GM23248 (cell line): Measurements from ENCODE around the gene STAT5A. TPM values are rescaled to one million over a fixed set of nuclear protein-coding genes. Genes with fewer than 3 reads are reported as not detected.

Source experiments
- DNase-seq: peaks from one replicate; pipeline ENCODE4 v3.0.0-alpha.2; 2015
- H2AFZ ChIP-seq: fragments of 200-600 bp; sonication (generic); 2 replicates; pipeline ENCODE4 v1.6.1; 2016; ENCODE audit warnings: antibody characterized with exemption
- H3F3A ChIP-seq: fragments of 200-600 bp; sonication (generic); 2 replicates; pipeline ENCODE4 v1.6.1; 2016; ENCODE audit warnings: mild to moderate bottlenecking, antibody characterized with exemption, mixed run types; ENCODE audit not compliant: insufficient read depth
- H3K27ac ChIP-seq: fragments of 200-600 bp; sonication (generic); 2 replicates; pipeline ENCODE4 v1.5.1; 2016; ENCODE audit warnings: mild to moderate bottlenecking
- H3K27me3 ChIP-seq: fragments of 200-600 bp; sonication (generic); replicated peaks from 2 replicates; pipeline ENCODE4 v1.6.1; 2016; ENCODE audit warnings: mild to moderate bottlenecking; ENCODE audit not compliant: insufficient read depth
- H3K36me3 ChIP-seq: fragments of 200-600 bp; sonication (generic); 2 replicates; pipeline ENCODE4 v1.6.1; 2016; ENCODE audit warnings: low read depth, mild to moderate bottlenecking
- H3K4me1 ChIP-seq: fragments of 200-600 bp; sonication (generic); 2 replicates; pipeline ENCODE4 v1.6.1; 2016; ENCODE audit warnings: mild to moderate bottlenecking; ENCODE audit not compliant: insufficient read depth
- H3K4me2 ChIP-seq: fragments of 200-600 bp; sonication (generic); one replicate; pipeline ENCODE4 v1.6.1; 2016; ENCODE audit warnings: mild to moderate bottlenecking; ENCODE audit not compliant: unreplicated experiment
- H3K4me3 ChIP-seq: fragments of 200-600 bp; sonication (generic); 2 replicates; pipeline ENCODE4 v1.5.1; 2016; ENCODE audit warnings: mild to moderate bottlenecking
- H3K79me2 ChIP-seq: fragments of 200-600 bp; sonication (generic); 2 replicates; pipeline ENCODE4 v1.6.1; 2016; ENCODE audit warnings: mild to moderate bottlenecking; ENCODE audit not compliant: insufficient read depth
- H3K9ac ChIP-seq: fragments of 200-600 bp; sonication (generic); 2 replicates; pipeline ENCODE4 v1.6.1; 2016; ENCODE audit warnings: mild to moderate bottlenecking
- H3K9me2 ChIP-seq: fragments of 200-600 bp; sonication (generic); 2 replicates; pipeline ENCODE4 v1.6.1; 2016; ENCODE audit warnings: mixed run types, mild to moderate bottlenecking, moderate library complexity; ENCODE audit not compliant: insufficient read depth
- H3K9me3 ChIP-seq: fragments of 200-600 bp; sonication (generic); one replicate; pipeline ENCODE4 v1.6.1; 2017; ENCODE audit warnings: low read depth
- H4K20me1 ChIP-seq: fragments of 200-600 bp; sonication (generic); 2 replicates; pipeline ENCODE4 v1.6.0; 2016; ENCODE audit not compliant: insufficient read depth
- EZH2 ChIP-seq: fragments of 200-600 bp; sonication (generic); IDR thresholded peaks from 2 replicates; pipeline ENCODE4 v1.6.1; 2018; ENCODE audit warnings: antibody characterized with exemption, mild to moderate bottlenecking; ENCODE audit not compliant: insufficient read depth, poor library complexity, severe bottlenecking
- EZH2phosphoT487 ChIP-seq: fragments of 200-600 bp; sonication (generic); IDR thresholded peaks from 2 replicates; pipeline ENCODE4 v1.6.1; 2018; ENCODE audit warnings: antibody characterized with exemption, moderate library complexity, mild to moderate bottlenecking, low read depth; ENCODE audit not compliant: insufficient read depth
- WGBS, 2 experiments: methylation state at CpG; one replicate each; pipeline ENCODE4 v1.1.6; 2015 to 2017; ENCODE audit warnings: low lambda C conversion rate in 2 of 2, low coverage in 1 of 2; ENCODE audit errors: missing lambda C conversion rate in 2 of 2; 5-methylcytosine and 5-hydroxymethylcytosine counted together
- in situ Hi-C: fragments of 300-500 bp; cut with MboI; formaldehyde crosslinking; loops from 2 replicates; pipeline ENCODE4 v1.15.0; 2020
- polyA plus RNA-seq: library from polyadenylated mRNA; unstranded; fragments of >200 nt; fragmentation: Nextera tagmentation; extraction: Ambion mirVana; gene quantifications from 2 replicates; pipeline ENCODE4 v1.2.1, GENCODE V29; 2016
- total RNA-seq: library from RNA; depleted of rRNA; stranded (reverse); fragments of >200 nt; shearing (Covaris generic); gene quantifications from 2 replicates; pipeline ENCODE4 v1.2.3, GENCODE V29; 2014

Gene STAT5A
- total and polyA plus RNA-seq, 2 experiments from 2014 or later = 6.8 to 26.3 TPM

DNA sequence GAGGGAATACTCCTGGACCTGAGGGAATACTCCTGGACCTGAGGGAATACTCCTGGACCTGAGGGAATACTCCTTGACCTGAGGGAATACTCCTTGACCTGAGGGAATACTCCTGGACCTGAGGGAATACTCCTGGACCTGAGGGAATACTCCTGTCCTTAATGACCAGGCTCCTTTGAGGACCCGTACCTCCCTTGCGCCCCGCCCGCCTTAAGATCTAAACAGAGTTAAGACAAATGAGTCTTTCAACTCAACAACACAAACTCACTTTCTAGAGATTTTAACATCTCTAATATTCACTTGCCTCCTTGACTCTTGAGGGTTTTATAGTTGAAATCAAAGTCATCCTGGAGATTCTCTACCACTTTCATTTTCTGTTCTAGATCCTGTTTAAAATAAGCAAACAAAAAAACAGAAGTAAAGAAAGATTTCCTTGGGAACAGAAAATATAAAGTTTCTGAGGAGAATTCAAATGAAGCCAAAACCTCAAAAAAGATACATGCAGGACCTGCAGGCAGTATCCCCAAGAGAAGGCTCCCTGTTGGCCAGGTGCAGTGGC is 50.2 kb downstream of the STAT5A start:
- Histone ChIP-seq H3F3A (peaks cover 32% of the 10 kb centered on the region), H3K27ac (peak overlapping the region; percentile 40; the same call in 1 of the 2 replicates), H3K9ac (peak overlapping the region; percentile 38; the same call in 1 of the 2 replicates), H3K4me1 (peaks cover 15% of the 10 kb centered on the region), H3K27me3 (no peaks in the 10 kb centered on the region), H3K79me2 (peaks cover 77% of the 10 kb centered on the region), H3K9me3 (no peaks in the 10 kb centered on the region), H3K4me3 (no peak overlapping the region), H3K4me2 (no peak overlapping the region), H3K36me3 (peaks cover 60% of the 10 kb centered on the region), H3K9me2 (no peaks in the 10 kb centered on the region), H4K20me1 (no peaks in the 10 kb centered on the region), H2AFZ (no peak overlapping the region)
- WGBS, 2 experiments = 75 to 80% methylated on average over 4 of the region's 4 CpGs
- no peak for DNase-seq
- in situ Hi-C loops = no loop called here
- no peak for TF ChIP-seq EZH2phosphoT487
- no peak for TF ChIP-seq EZH2

DNA sequence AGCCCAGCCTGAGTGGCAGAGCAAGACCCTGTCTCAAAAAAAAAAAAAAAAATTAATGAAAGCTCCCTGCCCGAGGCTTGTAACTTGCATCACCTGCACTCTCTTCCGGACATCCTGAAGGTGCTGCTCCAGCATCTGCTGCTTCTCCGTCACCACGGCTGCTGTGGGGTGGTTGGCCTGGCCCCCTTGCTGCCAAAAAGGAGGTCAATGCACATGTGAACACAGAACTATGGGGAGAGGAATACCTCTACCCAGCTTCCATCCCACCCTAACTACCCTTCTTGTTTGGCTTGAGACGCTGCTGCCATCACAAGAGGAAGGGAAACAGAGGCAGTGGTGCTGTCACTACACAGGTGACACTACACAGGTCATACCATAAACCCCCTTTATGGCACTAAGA is 50.9 kb downstream of the STAT5A start:
- no peak overlapping the region for H2AFZ ChIP-seq
- H3K9ac ChIP-seq = no peak overlapping the region
- H3K27me3 ChIP-seq = no peaks in the 10 kb centered on the region
- H3K4me3 ChIP-seq = no peak overlapping the region
- no peak for DNase-seq
- H4K20me1 ChIP-seq = no peaks in the 10 kb centered on the region
- H3K79me2 ChIP-seq = peaks cover 79% of the 10 kb centered on the region
- H3K27ac ChIP-seq = no peak overlapping the region
- H3K4me2 ChIP-seq = no peak overlapping the region
- peaks cover 63% of the 10 kb centered on the region for H3K36me3 ChIP-seq
- no peaks in the 10 kb centered on the region for H3K9me2 ChIP-seq
- no peaks in the 10 kb centered on the region for H3K9me3 ChIP-seq
- H3F3A ChIP-seq = peaks cover 32% of the 10 kb centered on the region
- TF ChIP-seq EZH2 (no peak), EZH2phosphoT487 (no peak)
- in situ Hi-C loops = no loop called here
- 87% methylated on average over 5 of the region's 5 CpGs for WGBS, 2 experiments
- peaks cover 15% of the 10 kb centered on the region for H3K4me1 ChIP-seq

DNA sequence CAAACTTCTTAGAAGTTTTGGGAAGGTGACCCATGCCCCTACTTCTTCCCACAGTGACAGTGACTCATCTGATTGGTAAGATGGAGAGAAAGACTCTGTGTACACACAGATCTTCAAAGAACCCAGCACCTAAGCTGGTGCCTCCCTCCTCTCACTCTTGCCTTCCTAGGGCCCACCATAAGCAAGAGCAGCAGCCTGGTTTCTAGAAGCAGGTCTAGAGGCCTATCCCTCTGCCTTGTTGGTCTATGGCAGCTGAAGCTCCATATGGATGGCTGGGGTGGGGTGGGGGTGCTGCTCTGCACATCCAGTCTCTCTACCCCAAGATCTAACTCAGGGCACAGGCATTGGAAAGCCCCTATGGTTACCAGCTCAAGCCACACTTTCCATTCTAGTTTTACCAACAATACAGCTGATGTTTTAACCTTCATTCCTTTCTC is 52.4 kb downstream of the STAT5A start:
- peak; percentile 20 for DNase-seq
- Histone ChIP-seq H4K20me1 (no peaks in the 10 kb centered on the region), H3K9me3 (no peaks in the 10 kb centered on the region), H3K4me1 (peaks cover 15% of the 10 kb centered on the region), H3K36me3 (peaks cover 57% of the 10 kb centered on the region), H3K9me2 (no peaks in the 10 kb centered on the region), H3K4me2 (no peak overlapping the region), H3K79me2 (peaks cover 80% of the 10 kb centered on the region), H2AFZ (no peak overlapping the region), H3K4me3 (no peak overlapping the region), H3K9ac (no peak overlapping the region), H3K27ac (no peak overlapping the region), H3F3A (peaks cover 29% of the 10 kb centered on the region), H3K27me3 (no peaks in the 10 kb centered on the region)
- TF ChIP-seq EZH2 (no peak), EZH2phosphoT487 (no peak)
- in situ Hi-C loops = no loop called here

DNA sequence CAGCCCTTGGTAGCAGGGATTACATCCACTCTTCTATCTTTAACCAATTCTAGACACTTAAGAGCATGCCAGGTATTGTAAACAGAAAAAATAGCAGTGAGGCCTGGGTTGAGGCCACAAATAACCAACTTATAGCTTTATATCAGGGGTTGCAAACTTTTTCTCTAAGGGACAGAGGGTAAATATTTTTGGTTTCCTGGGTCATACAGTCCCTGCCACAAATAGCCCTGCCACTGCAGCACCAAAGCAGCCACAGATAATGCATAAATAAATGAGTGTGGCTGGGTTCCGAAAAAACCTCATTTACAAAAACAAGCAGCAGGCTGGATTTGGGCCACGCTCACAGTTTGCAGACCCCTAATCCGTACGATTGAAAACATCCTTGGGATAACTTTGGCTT is 53.3 kb downstream of the STAT5A start:
- 96% methylated on average over 4 of the region's 4 CpGs for WGBS, 2 experiments
- no peak for DNase-seq
- in situ Hi-C loops = no loop called here
- Histone ChIP-seq H3K36me3 (peaks cover 48% of the 10 kb centered on the region), H3K4me2 (no peak overlapping the region), H3K4me3 (no peak overlapping the region), H3K9me2 (no peaks in the 10 kb centered on the region), H3K79me2 (peaks cover 80% of the 10 kb centered on the region), H3K4me1 (peaks cover 16% of the 10 kb centered on the region), H3K27me3 (no peaks in the 10 kb centered on the region), H3K9ac (no peak overlapping the region), H4K20me1 (no peaks in the 10 kb centered on the region; the same call in 1 of the 2 replicates), H3K27ac (no peak overlapping the region), H2AFZ (no peak overlapping the region), H3K9me3 (no peaks in the 10 kb centered on the region), H3F3A (peaks cover 27% of the 10 kb centered on the region)
- TF ChIP-seq EZH2phosphoT487 = no peak
- no peak for TF ChIP-seq EZH2
